NCI-H2171 (cell line): ENCODE measurements around the gene NTRK1.
A peak's percentile ranks its signal among the peaks of the same experiment; 100 is the strongest.
"Not testable (repeated sequence)": the region's sequence is repeated elsewhere in the genome, so short reads cannot be mapped to it uniquely, and the experiment has no call there.

Source experiments
- DNase-seq: peaks from one replicate; lab custom pipeline; 2025; lab: John Stamatoyannopoulos, UW

Gene NTRK1

DNA sequence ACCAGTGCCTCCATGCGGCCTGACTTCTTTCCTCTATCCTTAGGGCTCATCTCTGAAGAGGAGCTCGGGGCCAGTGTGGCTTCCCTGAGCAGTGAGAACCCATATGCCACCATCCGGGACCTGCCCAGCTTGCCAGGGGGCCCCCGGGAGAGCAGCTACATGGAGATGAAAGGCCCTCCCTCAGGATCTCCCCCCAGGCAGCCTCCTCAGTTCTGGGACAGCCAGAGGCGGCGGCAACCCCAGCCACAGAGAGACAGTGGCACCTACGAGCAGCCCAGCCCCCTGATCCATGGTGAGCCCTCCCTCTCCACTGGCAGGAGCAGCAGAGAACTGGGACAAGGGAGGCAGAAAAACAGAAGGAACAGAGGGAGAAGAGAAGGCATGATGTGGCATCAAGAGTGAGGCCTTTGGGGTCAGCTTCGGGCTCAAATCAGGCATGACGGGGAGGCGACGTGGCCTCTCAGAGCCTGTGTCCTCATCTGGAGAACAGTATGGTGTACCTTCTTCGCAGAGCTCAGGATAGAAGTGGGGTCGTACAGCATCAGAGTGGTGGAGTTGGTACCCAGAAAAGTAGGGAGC is 53.2 kb downstream of the NTRK1 start:
- DNase-seq, result no peak

DNA sequence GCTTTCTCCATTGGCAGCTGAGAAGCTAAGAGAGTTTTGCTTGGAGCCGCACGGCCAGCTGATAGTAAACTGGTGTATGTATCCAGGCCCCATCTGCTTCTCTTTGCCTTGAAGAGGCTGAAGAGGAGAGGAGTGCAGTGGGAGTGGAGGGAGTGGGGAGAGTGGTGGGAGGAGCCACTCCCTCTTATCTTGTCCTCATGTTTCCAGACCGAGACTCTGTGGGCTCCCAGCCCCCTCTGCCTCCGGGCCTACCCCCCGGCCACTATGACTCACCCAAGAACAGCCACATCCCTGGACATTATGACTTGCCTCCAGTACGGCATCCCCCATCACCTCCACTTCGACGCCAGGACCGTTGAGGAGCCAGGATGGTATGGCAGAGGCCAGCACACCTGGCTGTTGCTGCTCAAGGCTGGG is 53.8 kb downstream of the NTRK1 start:
- DNase-seq, result no peak

DNA sequence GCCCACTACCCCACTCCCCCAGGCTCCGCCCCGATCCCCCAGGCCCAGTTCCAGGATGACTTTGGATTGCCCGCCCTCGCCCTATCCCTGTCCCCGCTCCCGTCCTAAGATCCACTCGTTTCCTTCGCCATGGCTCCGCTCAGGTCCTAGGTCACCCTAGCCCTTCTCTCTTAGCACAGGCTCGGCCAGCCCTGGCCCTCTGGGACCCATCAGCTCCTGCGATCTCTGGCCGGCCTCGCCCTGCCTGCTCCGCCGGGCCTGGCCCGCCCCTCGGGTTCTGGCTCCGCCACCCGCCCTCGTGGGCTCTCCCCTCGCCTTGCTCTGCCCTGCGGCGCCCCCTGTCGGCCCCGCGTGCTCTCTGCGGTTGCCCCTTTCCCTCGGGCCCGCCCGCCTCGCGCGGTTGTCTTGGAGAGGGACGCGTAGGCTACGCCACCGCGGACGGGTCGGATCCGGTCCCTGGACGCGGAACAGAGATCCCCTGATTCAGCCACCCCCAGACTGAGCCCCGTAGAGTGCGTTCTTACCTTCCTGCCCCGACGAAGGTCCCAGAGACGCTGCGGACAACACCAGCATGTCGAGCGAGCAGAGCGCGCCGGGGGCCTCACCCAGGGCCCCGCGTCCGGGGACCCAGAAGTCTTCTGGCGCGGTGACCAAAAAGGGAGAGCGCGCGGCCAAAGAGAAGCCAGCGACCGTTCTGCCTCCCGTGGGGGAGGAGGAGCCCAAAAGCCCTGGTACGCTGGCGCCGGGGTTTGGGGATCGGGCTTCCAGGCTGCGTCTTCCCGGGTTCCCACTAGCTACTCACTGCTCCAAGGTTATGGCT is 59.8 kb downstream of the NTRK1 start, which contains the start of gene LRRC71:
Gene LRRC71 (plus strand): TSS at position 400 of the 820 bp plus-strand sequence. CDS start 172 bp downstream, at position 572.
- no peak for DNase-seq

DNA sequence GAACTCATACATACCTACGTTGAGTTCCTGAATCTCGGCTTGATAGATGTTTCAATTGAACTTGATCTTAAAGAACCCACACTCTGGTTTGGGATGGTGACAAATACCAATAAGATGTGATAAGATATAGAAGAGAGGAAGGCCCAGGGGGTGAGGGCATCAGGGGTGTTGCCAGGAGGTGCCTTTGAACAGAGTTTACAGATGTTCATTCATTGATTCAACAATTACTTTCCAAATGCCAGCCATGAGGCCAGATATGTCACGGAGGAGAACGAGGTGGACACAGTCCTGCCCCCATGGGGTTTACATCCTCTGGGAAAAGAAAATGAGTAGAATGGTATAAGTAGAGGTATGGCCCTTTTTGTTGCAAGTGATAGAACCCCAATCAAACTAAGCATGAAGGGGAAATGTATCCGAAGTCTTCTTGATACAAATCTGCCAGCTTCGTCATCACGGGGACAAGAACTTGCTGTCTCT is 60.4 kb downstream of the NTRK1 start:
- DNase-seq, result no peak

- DNase-seq, result no peak
Observed at GRCh38 chr1:156922986-156923669, 62.5 kb downstream of the NTRK1 start.

DNA sequence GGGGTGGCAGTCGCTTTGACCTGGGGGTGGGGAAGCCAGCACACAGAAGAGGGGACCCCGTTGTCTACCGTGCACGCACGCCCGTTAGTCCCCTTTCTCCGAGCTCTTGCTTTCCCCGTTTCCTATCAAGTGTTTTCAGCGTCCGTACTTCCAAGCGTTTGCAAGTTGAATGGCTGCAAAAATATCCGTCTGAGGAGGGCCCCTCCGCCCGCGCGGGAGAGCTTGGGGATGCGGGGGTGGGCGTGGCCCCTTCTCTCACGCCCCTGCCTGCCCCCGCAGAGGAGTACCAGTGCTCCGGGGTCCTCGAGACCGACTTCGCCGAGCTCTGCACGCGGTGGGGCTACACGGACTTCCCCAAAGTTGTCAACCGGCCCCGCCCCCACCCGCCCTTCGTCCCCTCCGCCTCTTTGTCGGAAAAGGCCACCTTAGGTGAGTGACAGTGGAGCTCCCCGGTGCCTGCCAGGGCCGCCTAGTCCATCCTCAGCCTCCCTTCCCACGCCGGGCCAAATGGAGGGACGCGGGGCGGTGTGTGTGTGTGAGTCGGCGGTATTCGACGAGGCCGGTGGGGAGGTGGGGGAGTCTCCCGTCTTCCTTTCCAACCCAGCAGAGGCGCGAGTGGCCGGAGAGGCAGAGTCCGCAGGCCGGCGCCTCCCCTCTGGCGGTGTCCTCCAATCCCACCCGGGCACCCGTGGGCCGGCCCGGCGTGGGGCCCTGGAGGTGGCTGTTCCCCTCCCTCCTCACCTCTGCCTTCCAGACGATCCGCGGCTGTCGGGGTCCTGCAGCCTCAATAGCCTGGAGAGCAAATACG is 63.2 kb downstream of the NTRK1 start:
- no peak for DNase-seq

DNA sequence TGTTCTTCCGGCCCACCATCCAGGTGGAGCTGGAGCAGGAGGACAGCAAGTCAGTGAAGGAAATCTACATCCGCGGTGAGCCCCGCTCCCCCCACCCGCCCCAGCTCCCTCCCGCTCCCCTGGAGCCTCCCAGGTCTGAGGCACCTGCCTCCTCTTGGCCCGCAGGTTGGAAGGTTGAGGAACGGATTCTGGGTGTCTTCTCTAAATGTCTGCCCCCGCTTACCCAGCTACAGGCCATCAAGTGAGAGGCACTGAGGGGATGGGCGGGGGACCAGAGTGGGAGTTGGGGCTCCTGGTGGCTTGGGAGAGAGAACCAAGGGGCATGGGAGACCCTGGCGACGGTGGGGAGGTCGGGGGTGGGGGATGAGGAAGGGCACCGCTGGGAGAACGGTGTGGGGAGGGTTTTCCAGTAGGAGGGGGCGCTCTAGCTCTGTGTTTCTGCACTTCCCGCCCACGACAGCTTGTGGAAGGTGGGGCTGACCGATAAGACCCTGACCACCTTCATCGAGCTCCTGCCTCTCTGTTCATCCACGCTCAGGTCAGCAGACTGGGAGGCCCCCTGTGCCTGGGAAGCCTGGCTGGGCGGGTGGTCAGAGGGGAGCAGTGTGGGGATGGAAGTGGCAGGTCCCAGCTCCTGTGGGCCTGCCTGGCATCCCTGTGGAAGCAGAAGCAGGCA is 64.0 kb downstream of the NTRK1 start:
- DNase-seq, result no peak

GRCh38 chr1:156925154-156926010 is 64.7 kb downstream of the NTRK1 start:
- no peak for DNase-seq

DNA sequence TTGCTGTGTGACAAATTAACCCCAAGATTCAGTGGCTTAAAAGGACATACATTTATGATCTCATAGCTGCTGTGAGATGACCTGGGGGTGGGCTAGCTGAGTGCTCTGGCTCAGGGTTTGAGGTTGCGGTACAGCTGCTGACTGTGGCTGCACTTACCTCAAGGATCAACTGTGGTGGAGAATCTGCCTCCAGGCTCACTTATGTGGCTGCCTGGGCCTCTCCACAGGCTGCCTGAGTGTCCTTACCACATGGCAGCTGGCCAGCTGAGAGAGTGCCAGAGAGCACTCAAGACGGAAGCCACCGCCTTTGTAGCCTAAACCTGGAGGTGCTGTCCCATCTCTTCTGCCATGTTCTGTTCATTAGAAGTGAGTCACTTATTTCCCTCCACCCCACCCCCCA is 65.5 kb downstream of the NTRK1 start:
- DNase-seq, result peak; percentile 30

DNA sequence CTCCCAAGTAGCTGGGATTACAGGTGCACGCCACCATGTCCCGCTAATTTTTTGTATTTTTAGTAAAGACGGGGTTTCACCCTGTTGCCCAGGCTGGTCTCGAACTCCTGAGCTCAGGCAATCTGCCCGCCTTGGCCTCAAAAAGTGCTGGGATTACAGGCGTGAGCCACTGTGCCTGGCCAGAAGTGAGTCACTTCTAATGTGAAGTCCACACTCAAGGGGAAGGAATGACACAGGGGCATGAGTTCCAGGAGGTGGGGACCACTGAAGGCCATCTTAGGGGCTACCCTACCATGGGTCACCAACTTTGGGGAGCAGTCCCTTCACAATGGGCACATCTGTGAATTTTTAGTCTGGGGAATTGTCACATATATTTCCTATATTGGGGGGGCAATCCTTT is 66.0 kb downstream of the NTRK1 start:
- DNase-seq, result not testable (repeated sequence)

GRCh38 chr1:156927215-156928042 is 66.8 kb downstream of the NTRK1 start:
- peak; percentile 62 for DNase-seq

- no peak for DNase-seq
Observed at GRCh38 chr1:156928043-156928602, 67.5 kb downstream of the NTRK1 start.

GRCh38 chr1:156929596-156930238 is 69.1 kb downstream of the NTRK1 start:
- DNase-seq, result no peak

GRCh38 chr1:156930483-156930882 is 69.8 kb downstream of the NTRK1 start:
- DNase-seq, result no peak
